ENCODE data around the gene PRR20A.
"Not testable (repeated sequence)": the region's sequence is repeated elsewhere in the genome, so short reads cannot be mapped to it uniquely, and the experiment has no call there.

GRCh38 chr13:57139781-57140180, 937 bp upstream of the PRR20A start:
- not testable (repeated sequence) for TF ChIP-seq CTCF, POLR2A (IDR thresholded peaks at IDR 0.05)

Measured in testis (tissue), 2 donors.